Cardiac muscle cell (in vitro differentiated cells and primary cell): ENCODE results near the gene TBL1XR1. TPM values are rescaled to one million over a fixed set of nuclear protein-coding genes. Genes with fewer than 3 reads are reported as not detected.

Experiments used
- DNase-seq, 2 donors: peaks; one replicate each; pipeline versions ENCODE4 v3.0.0 to v3.0.0-alpha.2; 2010 to 2017; ENCODE audit warnings: low read depth in 1 of 2, low spot score in 1 of 2
- H3K27ac ChIP-seq: fragments of 200-600 bp; sonication (generic); 2 replicates; pipeline ENCODE4 v1.5.1; 2016
- H3K27me3 ChIP-seq: fragments of 200-600 bp; sonication (generic); 2 replicates; pipeline ENCODE4 v1.6.0; 2016; ENCODE audit warnings: control low read depth
- H3K36me3 ChIP-seq: fragments of 200-600 bp; sonication (generic); 2 replicates; pipeline ENCODE4 v1.5.1; 2016; ENCODE audit warnings: control low read depth
- H3K4me1 ChIP-seq: fragments of 200-600 bp; sonication (generic); 2 replicates; pipeline ENCODE4 v1.8.1; 2017; ENCODE audit warnings: low read depth, mild to moderate bottlenecking, mixed run types
- H3K4me3 ChIP-seq: fragments of 200-600 bp; sonication (generic); 2 replicates; pipeline ENCODE4 v1.5.1; 2016; ENCODE audit warnings: mild to moderate bottlenecking
- H3K9me3 ChIP-seq: fragments of 200-600 bp; sonication (generic); 2 replicates; pipeline ENCODE4 v1.5.1; 2017; ENCODE audit warnings: low read depth, mild to moderate bottlenecking, control low read depth
- CTCF ChIP-seq: IDR thresholded peaks from 2 replicates; pipeline ENCODE4 v1.5.1; 2012; ENCODE audit warnings: low read depth, mild to moderate bottlenecking, low read length
- polyA plus RNA-seq: library from polyadenylated mRNA; unstranded; fragments of >200 nt; fragmentation: Nextera tagmentation; extraction: Ambion mirVana; gene quantifications from 2 replicates; pipeline ENCODE4 v1.2.1, GENCODE V29; 2016
- total RNA-seq: library from RNA; depleted of rRNA; stranded (reverse); fragments of >200 nt; gene quantifications from 2 replicates; pipeline ENCODE4 v1.2.3, GENCODE V29; 2016

The TBL1XR1 gene
- total and polyA plus RNA-seq, 2 experiments from 2014 or later, result 23.7 to 81.7 TPM

- Histone ChIP-seq H3K9me3 (no peaks in the 10 kb centered on the region), H3K27ac (peak overlapping the region; percentile 19), H3K4me1 (peaks cover under 1% of the 10 kb centered on the region), H3K36me3 (peaks cover 2% of the 10 kb centered on the region), H3K27me3 (no peaks in the 10 kb centered on the region), H3K4me3 (no peak overlapping the region)
- DNase-seq, result no peak
- no peak for TF ChIP-seq CTCF
These were observed 125.7 kb downstream of the TBL1XR1 start for GRCh38 chr3:177071496-177072156.

- Histone ChIP-seq H3K36me3 (no peaks in the 10 kb centered on the region), H3K27me3 (no peaks in the 10 kb centered on the region), H3K4me3 (no peak overlapping the region), H3K4me1 (peaks cover 7% of the 10 kb centered on the region), H3K9me3 (no peaks in the 10 kb centered on the region), H3K27ac (no peak overlapping the region)
- peak in 1 of 2 donors; percentile 35 for DNase-seq
- TF ChIP-seq CTCF, result no peak
These were observed 127.6 kb downstream of the TBL1XR1 start for GRCh38 chr3:177069514-177070329.

- no peak overlapping the region for H3K27ac ChIP-seq
- H3K27me3 ChIP-seq, result no peaks in the 10 kb centered on the region
- no peaks in the 10 kb centered on the region for H3K9me3 ChIP-seq
- no peaks in the 10 kb centered on the region for H3K36me3 ChIP-seq
- DNase-seq, result no peak
- peaks cover 7% of the 10 kb centered on the region for H3K4me1 ChIP-seq
- TF ChIP-seq CTCF, result no peak
- no peak overlapping the region for H3K4me3 ChIP-seq
These were observed 128.3 kb downstream of the TBL1XR1 start for GRCh38 chr3:177068967-177069366.

GRCh38 chr3:177066068-177066467 is 131.2 kb downstream of the TBL1XR1 start:
- Histone ChIP-seq H3K27ac (no peak overlapping the region), H3K9me3 (no peaks in the 10 kb centered on the region), H3K4me1 (peaks cover 7% of the 10 kb centered on the region), H3K4me3 (no peak overlapping the region), H3K36me3 (no peaks in the 10 kb centered on the region), H3K27me3 (no peaks in the 10 kb centered on the region)
- TF ChIP-seq CTCF, result no peak
- no peak for DNase-seq

- H3K9me3 ChIP-seq, result no peaks in the 10 kb centered on the region
- H3K4me1 ChIP-seq, result peaks cover 7% of the 10 kb centered on the region
- no peak overlapping the region for H3K27ac ChIP-seq
- no peak for DNase-seq
- H3K36me3 ChIP-seq, result no peaks in the 10 kb centered on the region
- no peak for TF ChIP-seq CTCF
- no peaks in the 10 kb centered on the region for H3K27me3 ChIP-seq
- H3K4me3 ChIP-seq, result no peak overlapping the region
These were observed 131.8 kb downstream of the TBL1XR1 start for GRCh38 chr3:177065285-177066033.
